Neural progenitor cell (in vitro differentiated cells): Measurements from ENCODE around the gene STEAP2. TPM values are rescaled to one million over a fixed set of nuclear protein-coding genes. Genes with fewer than 3 reads are reported as not detected.

Experiments
- DNase-seq: peaks from one replicate; pipeline ENCODE4 v3.0.0-alpha.2; 2016; ENCODE audit warnings: low spot score
- H2AFZ ChIP-seq: fragments of 200-600 bp; sonication (generic); replicated peaks from 2 replicates; pipeline ENCODE4 v1.6.1; 2016; ENCODE audit warnings: antibody characterized with exemption
- H3F3A ChIP-seq: fragments of 200-600 bp; sonication (generic); 2 replicates; pipeline ENCODE4 v1.6.1; 2016; ENCODE audit warnings: antibody characterized with exemption, low read depth
- H3K27ac ChIP-seq: fragments of 200-600 bp; sonication (generic); 2 replicates; pipeline ENCODE4 v1.5.1; 2016; ENCODE audit warnings: mild to moderate bottlenecking
- H3K27me3 ChIP-seq: fragments of 200-600 bp; sonication (generic); 2 replicates; pipeline ENCODE4 v1.6.1; 2016; ENCODE audit warnings: mild to moderate bottlenecking, moderate library complexity
- H3K36me3 ChIP-seq: fragments of 200-600 bp; sonication (generic); 2 replicates; pipeline ENCODE4 v1.5.1; 2016
- H3K4me1 ChIP-seq: fragments of 200-600 bp; sonication (generic); 2 replicates; pipeline ENCODE4 v1.6.1; 2016; ENCODE audit warnings: mixed run types
- H3K4me2 ChIP-seq: fragments of 200-600 bp; sonication (generic); 2 replicates; pipeline ENCODE4 v1.6.1; 2016
- H3K4me3 ChIP-seq: fragments of 200-600 bp; sonication (generic); 2 replicates; pipeline ENCODE4 v1.5.1; 2016
- H3K79me2 ChIP-seq: fragments of 200-600 bp; sonication (generic); 2 replicates; pipeline ENCODE4 v1.6.1; 2016; ENCODE audit warnings: low read depth
- H3K9ac ChIP-seq: fragments of 200-600 bp; sonication (generic); 2 replicates; pipeline ENCODE4 v1.6.1; 2016
- H3K9me3 ChIP-seq: fragments of 200-600 bp; sonication (generic); 2 replicates; pipeline ENCODE4 v1.5.1; 2016; ENCODE audit warnings: low read depth
- H4K20me1 ChIP-seq: fragments of 200-600 bp; sonication (generic); 2 replicates; pipeline ENCODE4 v1.6.1; 2016; ENCODE audit warnings: low read depth
- H3K27ac Mint-ChIP-seq: 3 replicates; pipeline ENCODE4 v1.8.0; 2021; ENCODE audit warnings: mixed read lengths
- H3K27me3 Mint-ChIP-seq: 2 replicates; pipeline ENCODE4 v1.8.0; 2022; ENCODE audit warnings: low read depth, mild to moderate bottlenecking, inconsistent platforms, moderate library complexity, mixed read lengths; ENCODE audit not compliant: insufficient read depth
- H3K36me3 Mint-ChIP-seq: 3 replicates; pipeline ENCODE4 v1.8.0; 2021; ENCODE audit warnings: mixed read lengths
- H3K4me1 Mint-ChIP-seq: 3 replicates; pipeline ENCODE4 v1.8.0; 2021; ENCODE audit warnings: mixed read lengths
- H3K4me3 Mint-ChIP-seq: 3 replicates; pipeline ENCODE4 v1.8.0; 2021; ENCODE audit warnings: mild to moderate bottlenecking, moderate library complexity, mixed read lengths
- H3K9me3 Mint-ChIP-seq: 3 replicates; pipeline ENCODE4 v1.8.0; 2020; ENCODE audit warnings: mixed read lengths
- EZH2 ChIP-seq: fragments of 200-600 bp; sonication (generic); IDR thresholded peaks from 2 replicates; pipeline ENCODE4 v1.6.1; 2017; ENCODE audit warnings: antibody characterized with exemption, mild to moderate bottlenecking, moderate library complexity
- EZH2phosphoT487 ChIP-seq: fragments of 200-600 bp; sonication (generic); IDR thresholded peaks from 2 replicates; pipeline ENCODE4 v1.6.1; 2017; ENCODE audit warnings: antibody characterized with exemption
- total RNA-seq: library from RNA; depleted of rRNA; stranded (reverse); fragments of >200 nt; gene quantifications from 2 replicates; pipeline ENCODE4 v1.2.3, GENCODE V29; 2015; ENCODE audit warnings: low replicate concordance
- TF ChIP-seq, protein P1 (sequence below): fragments of 200-600 bp; sonication (generic); IDR thresholded peaks from 2 replicates; pipeline ENCODE4 v1.5.1; 2017; ENCODE audit warnings: antibody characterized with exemption, mild to moderate bottlenecking

Gene STEAP2
- total RNA-seq, 1 donor from 2014 or later: 3.6 TPM

DNA sequence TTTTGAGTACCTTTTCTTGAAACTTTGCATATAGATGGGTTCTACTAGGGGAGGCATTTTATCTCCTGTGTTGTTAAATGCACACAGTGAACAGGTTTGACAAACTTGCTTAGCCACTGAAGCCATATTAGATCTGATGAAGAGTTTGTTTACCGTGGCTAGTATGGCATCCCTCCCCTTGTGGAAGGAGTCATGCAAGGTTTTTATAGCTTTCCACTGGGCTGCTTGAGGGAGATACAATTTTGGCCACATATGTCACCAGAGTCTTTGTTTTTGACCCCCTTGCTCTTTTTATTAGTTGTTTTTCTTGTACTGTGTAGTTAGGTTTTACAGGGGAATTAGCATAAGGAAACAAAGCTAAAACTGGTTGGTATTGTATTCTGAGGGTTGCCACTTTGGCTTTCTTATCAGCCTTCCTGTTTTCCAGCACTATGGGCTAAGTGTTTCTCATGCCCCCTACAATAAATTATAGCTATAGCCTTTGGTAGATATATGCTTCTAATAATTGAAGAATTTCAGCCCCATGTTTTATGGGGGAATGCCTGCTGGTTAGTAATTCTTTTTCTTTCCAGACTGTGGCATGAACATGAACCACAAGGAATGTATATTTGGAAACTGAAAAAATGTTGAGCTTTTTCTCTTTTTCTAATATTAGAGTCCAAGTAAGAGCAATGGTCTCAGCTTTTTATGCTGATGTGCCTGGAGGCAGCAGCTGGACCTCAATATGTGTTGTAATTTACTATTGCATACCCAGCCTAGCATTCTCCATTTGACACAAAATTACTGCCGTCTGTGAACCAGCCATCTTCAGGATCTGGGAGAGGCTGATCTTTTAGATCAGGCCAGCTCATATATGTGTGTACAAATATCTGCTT lies 18.4 kb upstream of the STEAP2 start:
- no peak for DNase-seq
- Histone ChIP-seq H3K36me3 (no peaks in the 10 kb centered on the region), H3K27me3 (no peaks in the 10 kb centered on the region), H3K79me2 (no peaks in the 10 kb centered on the region), H3K27ac (no peak overlapping the region), H4K20me1 (no peaks in the 10 kb centered on the region), H3K4me2 (no peak overlapping the region), H3K9ac (no peak overlapping the region), H3F3A (no peaks in the 10 kb centered on the region), H2AFZ (no peak overlapping the region), H3K4me3 (no peak overlapping the region), H3K9me3 (peaks cover 7% of the 10 kb centered on the region), H3K4me1 (no peaks in the 10 kb centered on the region)
- H3K36me3 Mint-ChIP-seq: no peaks in the 10 kb centered on the region
- no peak overlapping the region for H3K27ac Mint-ChIP-seq
- H3K4me1 Mint-ChIP-seq: no peaks in the 10 kb centered on the region
- H3K27me3 Mint-ChIP-seq: peaks cover 2% of the 10 kb centered on the region
- TF ChIP-seq EZH2phosphoT487 (no peak), EZH2 (no peak)
- TF ChIP-seq, protein P1, sequence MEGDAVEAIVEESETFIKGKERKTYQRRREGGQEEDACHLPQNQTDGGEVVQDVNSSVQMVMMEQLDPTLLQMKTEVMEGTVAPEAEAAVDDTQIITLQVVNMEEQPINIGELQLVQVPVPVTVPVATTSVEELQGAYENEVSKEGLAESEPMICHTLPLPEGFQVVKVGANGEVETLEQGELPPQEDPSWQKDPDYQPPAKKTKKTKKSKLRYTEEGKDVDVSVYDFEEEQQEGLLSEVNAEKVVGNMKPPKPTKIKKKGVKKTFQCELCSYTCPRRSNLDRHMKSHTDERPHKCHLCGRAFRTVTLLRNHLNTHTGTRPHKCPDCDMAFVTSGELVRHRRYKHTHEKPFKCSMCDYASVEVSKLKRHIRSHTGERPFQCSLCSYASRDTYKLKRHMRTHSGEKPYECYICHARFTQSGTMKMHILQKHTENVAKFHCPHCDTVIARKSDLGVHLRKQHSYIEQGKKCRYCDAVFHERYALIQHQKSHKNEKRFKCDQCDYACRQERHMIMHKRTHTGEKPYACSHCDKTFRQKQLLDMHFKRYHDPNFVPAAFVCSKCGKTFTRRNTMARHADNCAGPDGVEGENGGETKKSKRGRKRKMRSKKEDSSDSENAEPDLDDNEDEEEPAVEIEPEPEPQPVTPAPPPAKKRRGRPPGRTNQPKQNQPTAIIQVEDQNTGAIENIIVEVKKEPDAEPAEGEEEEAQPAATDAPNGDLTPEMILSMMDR: no peak
- peaks cover 10% of the 10 kb centered on the region for H3K9me3 Mint-ChIP-seq
- H3K4me3 Mint-ChIP-seq: no peak overlapping the region

DNA sequence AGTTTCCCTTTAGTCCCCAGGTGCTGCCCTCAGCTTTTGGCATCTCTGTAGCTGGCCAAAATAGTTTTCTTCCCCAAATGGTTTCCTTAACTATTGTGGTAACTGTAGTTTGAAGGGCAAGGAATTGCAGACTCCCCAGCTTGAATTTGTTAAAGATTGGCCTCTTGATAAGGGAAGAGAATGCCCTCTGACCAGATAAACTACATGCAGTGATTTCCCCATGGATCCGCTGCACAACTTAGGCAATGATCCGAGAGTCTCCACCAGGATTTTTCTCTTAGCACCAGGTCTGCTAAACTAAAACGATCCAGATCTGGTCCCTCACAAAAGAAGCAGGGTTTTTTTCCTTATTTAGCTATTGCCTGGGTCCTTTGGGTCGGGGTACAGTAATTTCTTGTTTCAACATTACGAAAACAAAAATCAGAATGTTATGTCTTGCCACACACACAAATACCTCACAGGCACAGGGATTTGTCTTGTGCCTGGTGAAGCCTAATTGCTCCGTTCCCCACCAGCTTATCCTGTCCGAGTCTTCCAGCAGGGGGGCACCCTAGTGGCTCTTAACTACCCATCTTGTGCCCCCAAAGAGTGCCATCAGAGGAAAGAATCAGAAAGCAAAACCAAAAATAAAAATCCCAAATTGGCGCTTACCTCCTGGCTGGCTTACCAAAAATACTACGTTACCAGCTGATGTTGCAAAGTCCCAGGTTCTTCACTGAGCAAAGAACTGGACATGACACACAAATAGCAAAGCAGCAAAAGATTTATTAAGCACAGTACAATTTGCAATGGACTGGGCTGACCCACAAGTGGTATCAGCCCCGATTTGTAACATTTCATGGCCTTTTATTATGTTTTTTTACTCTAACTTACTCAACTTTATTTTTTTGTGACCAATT lies 16.4 kb upstream of the STEAP2 start:
- H3K27me3 ChIP-seq: no peaks in the 10 kb centered on the region
- Mint-ChIP-seq H3K4me1 (no peaks in the 10 kb centered on the region), H3K27ac (no peak overlapping the region), H3K36me3 (no peaks in the 10 kb centered on the region), H3K27me3 (peaks cover 2% of the 10 kb centered on the region), H3K4me3 (no peak overlapping the region), H3K9me3 (peaks cover 6% of the 10 kb centered on the region)
- no peak overlapping the region for H3K9ac ChIP-seq
- no peak overlapping the region for H3K4me2 ChIP-seq
- no peaks in the 10 kb centered on the region for H3K4me1 ChIP-seq
- H3K36me3 ChIP-seq: no peaks in the 10 kb centered on the region
- no peak overlapping the region for H2AFZ ChIP-seq
- H3K4me3 ChIP-seq: no peak overlapping the region
- no peaks in the 10 kb centered on the region for H4K20me1 ChIP-seq
- H3F3A ChIP-seq: no peaks in the 10 kb centered on the region
- DNase-seq: no peak
- H3K79me2 ChIP-seq: no peaks in the 10 kb centered on the region
- peaks cover 2% of the 10 kb centered on the region for H3K9me3 ChIP-seq
- no peak overlapping the region for H3K27ac ChIP-seq
- no peak for TF ChIP-seq EZH2
- no peak for TF ChIP-seq EZH2phosphoT487
- TF ChIP-seq, protein P1: no peak

DNA sequence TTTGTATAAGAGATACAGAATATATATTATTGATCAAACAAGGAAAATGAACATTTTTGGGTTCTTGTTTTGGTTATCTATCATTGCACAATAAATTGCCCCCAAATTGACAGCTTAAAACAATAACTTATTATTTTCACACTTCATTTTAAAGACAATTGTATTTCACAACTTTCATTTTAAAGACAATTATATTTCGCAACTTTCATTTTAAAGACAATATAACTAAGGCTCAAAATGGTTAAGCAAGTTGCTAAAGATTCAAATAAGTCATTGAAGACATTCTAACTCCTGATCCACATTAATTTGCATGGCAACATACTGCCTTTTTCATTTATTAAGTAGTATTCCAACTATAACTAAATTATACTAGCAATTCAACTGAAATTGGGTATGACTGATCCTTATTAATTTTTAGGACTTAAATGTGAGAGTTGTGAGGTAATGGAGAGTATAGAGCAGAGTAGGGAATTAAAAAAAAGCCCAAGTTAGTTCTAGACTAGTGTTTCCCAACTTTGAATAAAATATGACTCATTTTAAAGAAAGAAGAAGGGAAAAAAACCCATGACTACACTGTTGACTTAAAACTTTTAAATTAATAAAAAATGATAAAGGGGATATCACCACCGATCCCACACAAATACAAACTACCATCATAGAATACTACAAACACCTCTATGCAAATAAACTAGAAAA lies 9.9 kb upstream of the STEAP2 start:
- Histone ChIP-seq H3K9ac (no peak overlapping the region), H3K36me3 (no peaks in the 10 kb centered on the region), H2AFZ (no peak overlapping the region), H3K27ac (no peak overlapping the region), H3K4me1 (no peaks in the 10 kb centered on the region), H3K4me3 (no peak overlapping the region), H3K27me3 (no peaks in the 10 kb centered on the region), H3K79me2 (no peaks in the 10 kb centered on the region), H4K20me1 (no peaks in the 10 kb centered on the region), H3F3A (no peaks in the 10 kb centered on the region), H3K9me3 (no peaks in the 10 kb centered on the region), H3K4me2 (no peak overlapping the region)
- TF ChIP-seq EZH2phosphoT487 (no peak), EZH2 (no peak)
- TF ChIP-seq, protein P1: no peak
- Mint-ChIP-seq H3K4me3 (no peak overlapping the region), H3K27ac (no peak overlapping the region), H3K36me3 (no peaks in the 10 kb centered on the region), H3K27me3 (peaks cover 3% of the 10 kb centered on the region), H3K4me1 (no peaks in the 10 kb centered on the region), H3K9me3 (peaks cover 3% of the 10 kb centered on the region)
- DNase-seq: no peak
